SJSA1 (cell line): ENCODE results near the gene PLIN5. TPM values are rescaled to one million over a fixed set of nuclear protein-coding genes. Genes with fewer than 3 reads are reported as not detected.
"Not testable (repeated sequence)": the region's sequence is repeated elsewhere in the genome, so short reads cannot be mapped to it uniquely, and the experiment has no call there.

Source experiments
- DNase-seq, 2 experiments: peaks; one replicate each; pipeline ENCODE4 v3.0.0-alpha.2; 2015 to 2020; ENCODE audit warnings: low spot score in 2 of 2, low read depth in 1 of 2
- H3K27ac ChIP-seq: fragments of 250-450 bp; sonication (Bioruptor Pico); 2 replicates; pipeline ENCODE4 v1.5.1; 2020; ENCODE audit warnings: mild to moderate bottlenecking, moderate library complexity
- H3K27me3 ChIP-seq: fragments of 250-450 bp; sonication (Bioruptor Pico); replicated peaks from 2 replicates; pipeline ENCODE4 v1.5.1; 2020; ENCODE audit warnings: mild to moderate bottlenecking, moderate library complexity
- H3K36me3 ChIP-seq: fragments of 250-450 bp; sonication (Bioruptor Pico); 2 replicates; pipeline ENCODE4 v1.5.1; 2020; ENCODE audit warnings: mild to moderate bottlenecking
- H3K4me1 ChIP-seq: fragments of 250-450 bp; sonication (Bioruptor Pico); replicated peaks from 2 replicates; pipeline ENCODE4 v1.6.1; 2021; ENCODE audit warnings: mild to moderate bottlenecking
- H3K4me3 ChIP-seq: fragments of 250-450 bp; sonication (Bioruptor Pico); 2 replicates; pipeline ENCODE4 v1.5.1; 2020; ENCODE audit warnings: mild to moderate bottlenecking
- H3K9me3 ChIP-seq: fragments of 250-450 bp; sonication (Bioruptor Pico); replicated peaks from 2 replicates; pipeline ENCODE4 v1.5.1; 2020; ENCODE audit warnings: mild to moderate bottlenecking
- total RNA-seq: library from RNA; depleted of rRNA; stranded (reverse); fragments of >200 nt; shearing (Covaris generic); gene quantifications from 2 replicates; pipeline ENCODE4 v1.2.3, GENCODE V29; 2014

PLIN5 gene
- total RNA-seq, 1 experiment from 2014 or later: not detected

GRCh38 chr19:4576016-4576933 is 41.3 kb upstream of the PLIN5 start:
- peak overlapping the region; percentile 92 for H3K27ac ChIP-seq
- peak; percentile 73 to 86 for DNase-seq

GRCh38 chr19:4575267-4576015 is 40.4 kb upstream of the PLIN5 start:
- Histone ChIP-seq H3K36me3 (no peaks in the 10 kb centered on the region), H3K27me3 (peaks cover 17% of the 10 kb centered on the region), H3K27ac (peak overlapping the region; percentile 92), H3K4me3 (no peak overlapping the region), H3K4me1 (peaks cover 22% of the 10 kb centered on the region), H3K9me3 (no peaks in the 10 kb centered on the region)
- peak; percentile 95 to 99 for DNase-seq

More at GRCh38 chr19:4576016-4576933, 41.3 kb upstream of the PLIN5 start:
- Histone ChIP-seq H3K4me3 (no peak overlapping the region), H3K4me1 (peaks cover 22% of the 10 kb centered on the region), H3K36me3 (no peaks in the 10 kb centered on the region), H3K9me3 (no peaks in the 10 kb centered on the region), H3K27me3 (peaks cover 19% of the 10 kb centered on the region)

- Histone ChIP-seq H3K4me1 (peaks cover 22% of the 10 kb centered on the region), H3K27me3 (no peaks in the 10 kb centered on the region), H3K36me3 (no peaks in the 10 kb centered on the region), H3K4me3 (no peak overlapping the region), H3K9me3 (no peaks in the 10 kb centered on the region), H3K27ac (no peak overlapping the region)
- no peak for DNase-seq
Observed at GRCh38 chr19:4573682-4574081, 38.7 kb upstream of the PLIN5 start.

GRCh38 chr19:4571305-4571917 is 36.4 kb upstream of the PLIN5 start:
- no peak for DNase-seq
- Histone ChIP-seq H3K4me3 (no peak overlapping the region), H3K27ac (no peak overlapping the region), H3K9me3 (no peaks in the 10 kb centered on the region), H3K36me3 (no peaks in the 10 kb centered on the region), H3K27me3 (no peaks in the 10 kb centered on the region), H3K4me1 (peaks cover 22% of the 10 kb centered on the region)

- Histone ChIP-seq H3K36me3 (no peaks in the 10 kb centered on the region), H3K27me3 (no peaks in the 10 kb centered on the region), H3K4me1 (peaks cover 17% of the 10 kb centered on the region), H3K9me3 (no peaks in the 10 kb centered on the region), H3K4me3 (no peak overlapping the region), H3K27ac (no peak overlapping the region)
- no peak for DNase-seq
Observed at GRCh38 chr19:4570916-4571304, 35.9 kb upstream of the PLIN5 start.

GRCh38 chr19:4570402-4570801 is 35.4 kb upstream of the PLIN5 start:
- Histone ChIP-seq H3K9me3 (no peaks in the 10 kb centered on the region), H3K4me3 (no peak overlapping the region), H3K36me3 (no peaks in the 10 kb centered on the region), H3K27ac (no peak overlapping the region), H3K27me3 (no peaks in the 10 kb centered on the region), H3K4me1 (peaks cover 12% of the 10 kb centered on the region)
- no peak for DNase-seq

GRCh38 chr19:4568886-4569285 is 33.9 kb upstream of the PLIN5 start:
- Histone ChIP-seq H3K36me3 (no peaks in the 10 kb centered on the region), H3K4me3 (no peak overlapping the region), H3K4me1 (no peaks in the 10 kb centered on the region), H3K27me3 (no peaks in the 10 kb centered on the region), H3K9me3 (no peaks in the 10 kb centered on the region), H3K27ac (no peak overlapping the region)
- no peak for DNase-seq

GRCh38 chr19:4567584-4568071 is 32.6 kb upstream of the PLIN5 start:
- no peaks in the 10 kb centered on the region for H3K9me3 ChIP-seq
- no peak overlapping the region for H3K27ac ChIP-seq
- H3K4me3 ChIP-seq: no peak overlapping the region
- no peaks in the 10 kb centered on the region for H3K27me3 ChIP-seq
- no peaks in the 10 kb centered on the region for H3K4me1 ChIP-seq
- DNase-seq: peak in 1 of 2 experiments; percentile 74
- no peaks in the 10 kb centered on the region for H3K36me3 ChIP-seq

- no peak overlapping the region for H3K27ac ChIP-seq
- H3K4me1 ChIP-seq: no peaks in the 10 kb centered on the region
- no peaks in the 10 kb centered on the region for H3K27me3 ChIP-seq
- no peaks in the 10 kb centered on the region for H3K36me3 ChIP-seq
- DNase-seq: no peak
- no peaks in the 10 kb centered on the region for H3K9me3 ChIP-seq
- no peak overlapping the region for H3K4me3 ChIP-seq
Observed at GRCh38 chr19:4566402-4567051, 31.5 kb upstream of the PLIN5 start.

GRCh38 chr19:4563562-4563961 is 28.5 kb upstream of the PLIN5 start:
- DNase-seq, H3K4me3 ChIP-seq, H3K27ac ChIP-seq, H3K4me1 ChIP-seq, H3K9me3 ChIP-seq, H3K27me3 ChIP-seq, H3K36me3 ChIP-seq: not testable (repeated sequence)

GRCh38 chr19:4562085-4562484 is 27.1 kb upstream of the PLIN5 start:
- H3K4me1 ChIP-seq, H3K27ac ChIP-seq, H3K9me3 ChIP-seq, H3K27me3 ChIP-seq, H3K4me3 ChIP-seq, H3K36me3 ChIP-seq, DNase-seq: not testable (repeated sequence)

GRCh38 chr19:4559569-4559968 is 24.5 kb upstream of the PLIN5 start, which contains the start of gene SEMA6B:
TSS of gene SEMA6B (minus strand) at chr19:4559684. CDS start at chr19:4558457, 1,227 bp downstream.
- Histone ChIP-seq H3K27ac (no peak within 1 kb of the TSS), H3K4me1 (no peaks in the 10 kb centered on the region), H3K4me3 (no peak within 1 kb of the TSS), H3K9me3 (no peaks in the 10 kb centered on the region), H3K27me3 (no peaks in the 10 kb centered on the region; the same call in 1 of the 2 replicates), H3K36me3 (no peaks in the 10 kb centered on the region)
- DNase-seq: no peak
